GM12878 (cell line): ENCODE data around the gene UMAD1.

ENCODE experiments used
- EZH2 ChIP-seq: IDR thresholded peaks from 2 replicates; pipeline ENCODE4 v1.6.1; 2012; ENCODE audit warnings: low read depth, mild to moderate bottlenecking, control low read depth, inconsistent platforms, low read length, borderline replicate concordance; ENCODE audit not compliant: control insufficient read depth
- KAT2A ChIP-seq: conservative IDR thresholded peaks from 2 replicates; pipeline ENCODE4 v1.6.1; 2011; ENCODE audit warnings: low read depth, low read length; ENCODE audit not compliant: control insufficient read depth
- NR2C2 ChIP-seq: IDR thresholded peaks from 2 replicates; pipeline ENCODE4 v1.6.1; 2011; ENCODE audit warnings: borderline replicate concordance, low read depth; ENCODE audit not compliant: control insufficient read depth, insufficient read length
- POLR2A ChIP-seq: IDR thresholded peaks from 2 replicates; pipeline ENCODE4 v1.6.1; 2011; ENCODE audit warnings: low read depth, mild to moderate bottlenecking, low read length
- RELA ChIP-seq: fragments of 450-650 bp; IDR thresholded peaks from 2 replicates; pipeline ENCODE4 v1.8.0; 2014; ENCODE audit warnings: borderline replicate concordance; ENCODE audit not compliant: partially characterized antibody
- SMAD1 ChIP-seq: fragments of 450-650 bp; IDR thresholded peaks from 2 replicates; pipeline ENCODE4 v1.6.1; 2018; ENCODE audit warnings: mild to moderate bottlenecking, low read depth; ENCODE audit not compliant: partially characterized antibody
- SP1 ChIP-seq: IDR thresholded peaks from one replicate; pipeline ENCODE4 v1.6.1; 2011; ENCODE audit warnings: low read depth, low read length
- TBL1XR1 ChIP-seq: IDR thresholded peaks from 2 replicates; pipeline ENCODE4 v1.6.1; 2012; ENCODE audit warnings: low read depth, low read length, improper control_type of control experiment
- TF ChIP-seq, protein P1 (sequence below), 3 experiments: IDR thresholded peaks in 2 of 3; conservative IDR thresholded peaks in 1 of 3; 2 replicates each; pipeline ENCODE4 v1.5.1; 2011; ENCODE audit warnings: low read depth in 3 of 3, low read length in 3 of 3, mild to moderate bottlenecking in 3 of 3, control low read depth in 2 of 3, moderate library complexity in 2 of 3, inconsistent platforms in 1 of 3, mixed read lengths in 1 of 3; ENCODE audit not compliant: control insufficient read depth in 2 of 3, insufficient read depth in 1 of 3; ENCODE audit errors: extremely low read depth in 1 of 3
- TF ChIP-seq, protein P2 (sequence below): fragments of 450-650 bp; IDR thresholded peaks from 2 replicates; pipeline ENCODE4 v1.6.1; 2018; ENCODE audit warnings: mild to moderate bottlenecking, low read depth, moderate library complexity; ENCODE audit not compliant: partially characterized antibody

DNA sequence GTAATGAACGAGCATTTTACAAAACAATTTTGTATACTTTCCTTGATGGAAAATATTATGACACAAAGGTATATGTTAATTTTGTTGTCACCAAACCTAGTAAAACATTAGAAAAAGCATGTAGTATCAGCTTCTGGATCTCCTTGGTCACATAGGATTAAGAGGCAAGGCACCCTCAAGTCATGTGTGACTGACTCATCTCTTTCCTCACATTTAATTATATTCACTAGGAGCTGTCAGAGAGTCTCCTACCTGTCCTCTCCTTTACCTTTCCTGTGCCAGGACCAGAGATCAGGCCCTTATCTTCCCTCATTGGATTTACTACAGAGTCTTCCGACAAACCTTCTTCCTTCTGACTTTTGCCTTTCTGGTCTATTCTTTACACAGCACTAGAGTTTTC, 189.1 kb downstream of the UMAD1 start:
- TF ChIP-seq KAT2A (no peak), SMAD1 (no peak), POLR2A (no peak), RELA (no peak), SP1 (no peak), EZH2 (no peak), NR2C2 (no peak), TBL1XR1 (no peak)
- TF ChIP-seq, protein P1, sequence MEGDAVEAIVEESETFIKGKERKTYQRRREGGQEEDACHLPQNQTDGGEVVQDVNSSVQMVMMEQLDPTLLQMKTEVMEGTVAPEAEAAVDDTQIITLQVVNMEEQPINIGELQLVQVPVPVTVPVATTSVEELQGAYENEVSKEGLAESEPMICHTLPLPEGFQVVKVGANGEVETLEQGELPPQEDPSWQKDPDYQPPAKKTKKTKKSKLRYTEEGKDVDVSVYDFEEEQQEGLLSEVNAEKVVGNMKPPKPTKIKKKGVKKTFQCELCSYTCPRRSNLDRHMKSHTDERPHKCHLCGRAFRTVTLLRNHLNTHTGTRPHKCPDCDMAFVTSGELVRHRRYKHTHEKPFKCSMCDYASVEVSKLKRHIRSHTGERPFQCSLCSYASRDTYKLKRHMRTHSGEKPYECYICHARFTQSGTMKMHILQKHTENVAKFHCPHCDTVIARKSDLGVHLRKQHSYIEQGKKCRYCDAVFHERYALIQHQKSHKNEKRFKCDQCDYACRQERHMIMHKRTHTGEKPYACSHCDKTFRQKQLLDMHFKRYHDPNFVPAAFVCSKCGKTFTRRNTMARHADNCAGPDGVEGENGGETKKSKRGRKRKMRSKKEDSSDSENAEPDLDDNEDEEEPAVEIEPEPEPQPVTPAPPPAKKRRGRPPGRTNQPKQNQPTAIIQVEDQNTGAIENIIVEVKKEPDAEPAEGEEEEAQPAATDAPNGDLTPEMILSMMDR (IDR thresholded peaks at IDR 0.05 in 2 of 3, conservative IDR thresholded peaks at IDR 0.05 in 1 of 3; ENCODE audit: control insufficient read depth in 2 of 3, extremely low read depth in 1 of 3, insufficient read depth in 1 of 3, low read depth in 3 of 3, low read length in 3 of 3), result no peak
- TF ChIP-seq, protein P2, sequence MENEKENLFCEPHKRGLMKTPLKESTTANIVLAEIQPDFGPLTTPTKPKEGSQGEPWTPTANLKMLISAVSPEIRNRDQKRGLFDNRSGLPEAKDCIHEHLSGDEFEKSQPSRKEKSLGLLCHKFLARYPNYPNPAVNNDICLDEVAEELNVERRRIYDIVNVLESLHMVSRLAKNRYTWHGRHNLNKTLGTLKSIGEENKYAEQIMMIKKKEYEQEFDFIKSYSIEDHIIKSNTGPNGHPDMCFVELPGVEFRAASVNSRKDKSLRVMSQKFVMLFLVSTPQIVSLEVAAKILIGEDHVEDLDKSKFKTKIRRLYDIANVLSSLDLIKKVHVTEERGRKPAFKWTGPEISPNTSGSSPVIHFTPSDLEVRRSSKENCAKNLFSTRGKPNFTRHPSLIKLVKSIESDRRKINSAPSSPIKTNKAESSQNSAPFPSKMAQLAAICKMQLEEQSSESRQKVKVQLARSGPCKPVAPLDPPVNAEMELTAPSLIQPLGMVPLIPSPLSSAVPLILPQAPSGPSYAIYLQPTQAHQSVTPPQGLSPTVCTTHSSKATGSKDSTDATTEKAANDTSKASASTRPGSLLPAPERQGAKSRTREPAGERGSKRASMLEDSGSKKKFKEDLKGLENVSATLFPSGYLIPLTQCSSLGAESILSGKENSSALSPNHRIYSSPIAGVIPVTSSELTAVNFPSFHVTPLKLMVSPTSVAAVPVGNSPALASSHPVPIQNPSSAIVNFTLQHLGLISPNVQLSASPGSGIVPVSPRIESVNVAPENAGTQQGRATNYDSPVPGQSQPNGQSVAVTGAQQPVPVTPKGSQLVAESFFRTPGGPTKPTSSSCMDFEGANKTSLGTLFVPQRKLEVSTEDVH, result no peak
